SH-SY5Y (cell line): ENCODE results near the gene CLDN34.

Source experiments
- GATA2 ChIP-seq: IDR thresholded peaks from 2 replicates; pipeline ENCODE4 v1.6.1; 2011; ENCODE audit warnings: mild to moderate bottlenecking, low read depth, low read length
- GATA3 ChIP-seq: IDR thresholded peaks from 2 replicates; pipeline ENCODE4 v1.6.1; 2011; ENCODE audit warnings: low read depth, mild to moderate bottlenecking, low read length, moderate library complexity

CLDN34 gene

GRCh38 chrX:10004832-10005475 lies 37.8 kb downstream of the CLDN34 start:
- no peak for TF ChIP-seq GATA3
- no peak for TF ChIP-seq GATA2

- TF ChIP-seq GATA2 (no peak), GATA3 (no peak)
Measured at GRCh38 chrX:10006086-10006485, 38.9 kb downstream of the CLDN34 start.

GRCh38 chrX:10006770-10007169 lies 39.6 kb downstream of the CLDN34 start:
- TF ChIP-seq GATA2 (no peak), GATA3 (no peak)

GRCh38 chrX:10007621-10008020 lies 40.5 kb downstream of the CLDN34 start:
- no peak for TF ChIP-seq GATA3

GRCh38 chrX:10008483-10009056 lies 41.4 kb downstream of the CLDN34 start:
- TF ChIP-seq GATA3, result no peak

GRCh38 chrX:10009741-10010140 lies 42.6 kb downstream of the CLDN34 start:
- TF ChIP-seq GATA2 (no peak), GATA3 (no peak)

- TF ChIP-seq GATA3 (no peak), GATA2 (no peak)
Measured at GRCh38 chrX:10010686-10011085, 43.5 kb downstream of the CLDN34 start.

- no peak for TF ChIP-seq GATA3
- no peak for TF ChIP-seq GATA2
Measured at GRCh38 chrX:10011261-10011931, 44.2 kb downstream of the CLDN34 start.

GRCh38 chrX:10011991-10012390 lies 44.8 kb downstream of the CLDN34 start:
- no peak for TF ChIP-seq GATA3
- TF ChIP-seq GATA2, result no peak

GRCh38 chrX:10014462-10015354 lies 47.5 kb downstream of the CLDN34 start:
- TF ChIP-seq GATA3 (no peak), GATA2 (no peak)

- TF ChIP-seq GATA2, result no peak
- no peak for TF ChIP-seq GATA3
Measured at GRCh38 chrX:10015355-10015722, 48.2 kb downstream of the CLDN34 start.

GRCh38 chrX:10015723-10016518 lies 48.8 kb downstream of the CLDN34 start:
- TF ChIP-seq GATA3, result no peak
- TF ChIP-seq GATA2, result no peak

GRCh38 chrX:10016519-10017132 lies 49.5 kb downstream of the CLDN34 start:
- TF ChIP-seq GATA3, result no peak
- no peak for TF ChIP-seq GATA2
